HEK293 (cell line): ENCODE measurements around the gene ZNF202.

Experiments used
- CTCF ChIA-PET: fragments of 350-600 bp; formaldehyde crosslinking; extraction: SDS; loops from one replicate; lab custom pipeline; 2021; ENCODE audit warnings: antibody characterized with exemption; lab: Yijun Ruan, JAX
- POLR2A ChIA-PET: fragments of 300-600 bp; formaldehyde crosslinking; extraction: SDS; loops from one replicate; lab custom pipeline; 2020; ENCODE audit warnings: antibody characterized with exemption, inconsistent platforms; lab: Yijun Ruan, JAX
- H3K27ac ChIP-seq: fragments of 200-500 bp; sonication (Bioruptor generic); 2 replicates; pipeline ENCODE4 v1.5.1; 2014; ENCODE audit warnings: low read depth, low read length, control low read depth, inconsistent platforms; ENCODE audit errors: extremely low read depth
- H3K36me3 ChIP-seq, 2 experiments: fragments of 200-500 bp in 1 of 2; sonication (Bioruptor generic) in 1 of 2; 1 replicate in 1 of 2; 2 replicates in 1 of 2; pipeline ENCODE4 v1.5.1; 2014 to 2017; ENCODE audit warnings: inconsistent platforms in 2 of 2, low read length in 2 of 2; ENCODE audit not compliant: control insufficient read depth in 2 of 2, insufficient read depth in 1 of 2
- H3K4me1 ChIP-seq: fragments of 200-500 bp; sonication (Bioruptor generic); 2 replicates; pipeline ENCODE4 v1.5.1; 2014; ENCODE audit warnings: mild to moderate bottlenecking, low read length, inconsistent platforms; ENCODE audit not compliant: control insufficient read depth, insufficient read depth
- H3K4me3 ChIP-seq: 2 replicates; pipeline ENCODE4 v1.5.1; 2011; ENCODE audit warnings: low read depth, mild to moderate bottlenecking, control low read depth, low read length, moderate library complexity
- H3K9me3 ChIP-seq: fragments of 200-500 bp; sonication (Bioruptor generic); 2 replicates; pipeline ENCODE4 v1.5.1; 2014; ENCODE audit warnings: low read depth, low read length, inconsistent platforms; ENCODE audit not compliant: control insufficient read depth, insufficient read depth
- BCL11A ChIP-seq: fragments of 450-650 bp; formaldehyde crosslinking; IDR thresholded peaks from 2 replicates; pipeline ENCODE4 v1.5.1; 2016; ENCODE audit warnings: low read depth, missing biosample characterization, missing genetic modification characterization
- ELK4 ChIP-seq: IDR thresholded peaks from 2 replicates; pipeline ENCODE4 v1.6.1; 2011; ENCODE audit warnings: mild to moderate bottlenecking, low read depth, low read length, borderline replicate concordance
- GLI4 ChIP-seq: fragments of 450-650 bp; formaldehyde crosslinking; IDR thresholded peaks from 2 replicates; pipeline ENCODE4 v1.5.1; 2016; ENCODE audit warnings: missing biosample characterization, missing genetic modification characterization
- HOXA7 ChIP-seq: sonication (generic); formaldehyde crosslinking; IDR thresholded peaks from 2 replicates; pipeline ENCODE4 v1.8.1; 2022; ENCODE audit warnings: missing genetic modification reagents, borderline replicate concordance
- KLF10 ChIP-seq: fragments of 450-650 bp; IDR thresholded peaks from 2 replicates; pipeline ENCODE4 v1.5.1; 2018; ENCODE audit warnings: missing biosample characterization, mild to moderate bottlenecking, missing genetic modification characterization
- SP7 ChIP-seq: fragments of 450-650 bp; formaldehyde crosslinking; IDR thresholded peaks from 2 replicates; pipeline ENCODE4 v1.5.1; 2016; ENCODE audit warnings: missing biosample characterization, missing genetic modification characterization
- ZBTB26 ChIP-seq: fragments of 450-650 bp; formaldehyde crosslinking; optimal IDR thresholded peaks from 2 replicates; pipeline ENCODE3; 2016; ENCODE audit warnings: missing biosample characterization, mild to moderate bottlenecking, missing genetic modification characterization
- ZBTB48 ChIP-seq: fragments of 450-650 bp; formaldehyde crosslinking; IDR thresholded peaks from 2 replicates; pipeline ENCODE4 v1.5.1; 2016; ENCODE audit warnings: missing biosample characterization, missing genetic modification characterization
- ZFP3 ChIP-seq: fragments of 450-650 bp; formaldehyde crosslinking; IDR thresholded peaks from 2 replicates; pipeline ENCODE4 v1.5.1; 2016; ENCODE audit warnings: low read depth, missing biosample characterization, missing genetic modification characterization
- ZNF174 ChIP-seq: fragments of 450-650 bp; formaldehyde crosslinking; IDR thresholded peaks from 2 replicates; pipeline ENCODE4 v1.5.0; 2017; ENCODE audit warnings: missing biosample characterization, mild to moderate bottlenecking, missing genetic modification characterization
- ZNF248 ChIP-seq: fragments of 450-650 bp; formaldehyde crosslinking; IDR thresholded peaks from 2 replicates; pipeline ENCODE4 v1.5.1; 2017; ENCODE audit warnings: missing biosample characterization, missing genetic modification characterization
- ZNF544 ChIP-seq: fragments of 450-650 bp; formaldehyde crosslinking; IDR thresholded peaks from 2 replicates; pipeline ENCODE4 v1.5.0; 2017; ENCODE audit warnings: missing biosample characterization, missing genetic modification characterization
- ZNF555 ChIP-seq: fragments of 450-650 bp; formaldehyde crosslinking; conservative IDR thresholded peaks from 2 replicates; pipeline ENCODE4 v1.5.1; 2017; ENCODE audit warnings: missing biosample characterization, mild to moderate bottlenecking, missing genetic modification characterization, inconsistent platforms
- ZNF558 ChIP-seq: fragments of 450-650 bp; formaldehyde crosslinking; IDR thresholded peaks from 2 replicates; pipeline ENCODE4 v1.5.1; 2016; ENCODE audit warnings: missing biosample characterization, missing genetic modification characterization
- ZNF585B ChIP-seq: fragments of 450-650 bp; formaldehyde crosslinking; IDR thresholded peaks from 2 replicates; pipeline ENCODE4 v1.5.1; 2016; ENCODE audit warnings: missing biosample characterization, missing genetic modification characterization
- ZNF596 ChIP-seq: fragments of 450-650 bp; IDR thresholded peaks from 2 replicates; pipeline ENCODE4 v1.5.0; 2018; ENCODE audit warnings: missing biosample characterization, mild to moderate bottlenecking, missing genetic modification characterization, moderate library complexity
- ZNF701 ChIP-seq: fragments of 450-650 bp; formaldehyde crosslinking; IDR thresholded peaks from 2 replicates; pipeline ENCODE4 v1.5.1; 2016; ENCODE audit warnings: missing biosample characterization, missing genetic modification characterization
- TF ChIP-seq, protein P1 (sequence below): fragments of 450-650 bp; formaldehyde crosslinking; IDR thresholded peaks from 2 replicates; pipeline ENCODE4 v1.5.1; 2016; ENCODE audit warnings: missing biosample characterization, missing genetic modification characterization
- TF ChIP-seq, protein P2 (sequence below): fragments of 450-650 bp; formaldehyde crosslinking; IDR thresholded peaks from 2 replicates; pipeline ENCODE4 v1.5.1; 2016; ENCODE audit warnings: missing biosample characterization, missing genetic modification characterization
- TF ChIP-seq, protein P3 (sequence below): fragments of 450-650 bp; formaldehyde crosslinking; IDR thresholded peaks from 2 replicates; pipeline ENCODE4 v1.5.1; 2016; ENCODE audit warnings: missing biosample characterization, missing genetic modification characterization, borderline replicate concordance
- TF ChIP-seq, protein P4 (sequence below): fragments of 450-650 bp; formaldehyde crosslinking; IDR thresholded peaks from 2 replicates; pipeline ENCODE4 v1.5.1; 2016; ENCODE audit warnings: missing biosample characterization, missing genetic modification characterization

ZNF202 gene

DNA sequence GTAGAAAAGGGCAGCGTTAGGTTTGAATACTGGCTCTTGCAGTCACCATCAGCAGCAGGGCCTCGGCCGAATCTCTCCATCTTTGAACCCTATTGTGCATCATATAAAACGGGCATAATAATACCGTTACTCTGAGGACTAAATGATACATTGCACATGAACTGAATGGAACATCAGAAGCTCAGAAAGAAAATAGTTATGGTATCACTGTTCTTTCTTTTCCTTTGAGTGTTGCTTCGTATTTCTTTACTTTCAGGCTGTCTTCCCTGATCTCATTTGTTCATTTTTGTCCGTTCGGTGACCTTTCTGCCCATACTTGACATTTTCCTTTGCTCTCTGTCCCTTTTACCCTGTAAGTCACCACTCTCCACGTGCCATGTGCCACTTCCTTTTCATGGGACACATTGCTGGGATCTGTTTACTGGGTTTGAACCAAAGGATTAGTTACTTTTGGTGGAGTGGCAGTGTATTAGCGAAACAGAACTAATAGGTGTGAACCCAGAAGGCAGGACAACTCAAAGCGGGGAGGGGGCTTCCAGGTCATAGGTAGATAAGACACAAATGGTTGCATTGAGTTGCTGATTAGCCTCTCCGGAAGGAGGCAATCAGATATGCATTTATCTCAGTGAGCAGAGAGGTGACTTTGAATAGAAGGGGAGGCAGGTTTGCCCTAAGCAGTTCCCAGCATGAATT, 717 bp upstream of the ZNF202 start:
- H3K27ac ChIP-seq, result no peak overlapping the region
- no peaks in the 10 kb centered on the region for H3K9me3 ChIP-seq
- H3K4me1 ChIP-seq, result no peaks in the 10 kb centered on the region
- CTCF ChIA-PET, result interaction anchor here (0.6 to 0.8 kb wide), 2 partner anchors 23 to 327 kb away, joined by 3 to 4 read pairs; no protein-coding TSS in a partner anchor
- POLR2A ChIA-PET, result no interaction called here
- H3K36me3 ChIP-seq, result peaks cover 0 to 29% of the 10 kb centered on the region in 2 experiments; a peak in 1 of 3 replicates
- TF ChIP-seq, protein P1, sequence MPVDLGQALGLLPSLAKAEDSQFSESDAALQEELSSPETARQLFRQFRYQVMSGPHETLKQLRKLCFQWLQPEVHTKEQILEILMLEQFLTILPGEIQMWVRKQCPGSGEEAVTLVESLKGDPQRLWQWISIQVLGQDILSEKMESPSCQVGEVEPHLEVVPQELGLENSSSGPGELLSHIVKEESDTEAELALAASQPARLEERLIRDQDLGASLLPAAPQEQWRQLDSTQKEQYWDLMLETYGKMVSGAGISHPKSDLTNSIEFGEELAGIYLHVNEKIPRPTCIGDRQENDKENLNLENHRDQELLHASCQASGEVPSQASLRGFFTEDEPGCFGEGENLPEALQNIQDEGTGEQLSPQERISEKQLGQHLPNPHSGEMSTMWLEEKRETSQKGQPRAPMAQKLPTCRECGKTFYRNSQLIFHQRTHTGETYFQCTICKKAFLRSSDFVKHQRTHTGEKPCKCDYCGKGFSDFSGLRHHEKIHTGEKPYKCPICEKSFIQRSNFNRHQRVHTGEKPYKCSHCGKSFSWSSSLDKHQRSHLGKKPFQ, result no peak
- TF ChIP-seq ELK4 (no peak), ZNF555 (no peak), ZNF174 (tag by site-specific recombination) (no peak)
- peak overlapping the region; percentile 97 for H3K4me3 ChIP-seq

- ChIA-PET CTCF (interaction anchor here (0.6 kb wide), 2 partner anchors 28 to 477 kb away, joined by 3 read pairs; no protein-coding TSS in a partner anchor), POLR2A (no interaction called here)
- H3K27ac ChIP-seq, result no peak overlapping the region; the same call in 1 of the 2 replicates
- H3K9me3 ChIP-seq, result no peaks in the 10 kb centered on the region
- H3K4me1 ChIP-seq, result no peaks in the 10 kb centered on the region
- TF ChIP-seq, protein P2, sequence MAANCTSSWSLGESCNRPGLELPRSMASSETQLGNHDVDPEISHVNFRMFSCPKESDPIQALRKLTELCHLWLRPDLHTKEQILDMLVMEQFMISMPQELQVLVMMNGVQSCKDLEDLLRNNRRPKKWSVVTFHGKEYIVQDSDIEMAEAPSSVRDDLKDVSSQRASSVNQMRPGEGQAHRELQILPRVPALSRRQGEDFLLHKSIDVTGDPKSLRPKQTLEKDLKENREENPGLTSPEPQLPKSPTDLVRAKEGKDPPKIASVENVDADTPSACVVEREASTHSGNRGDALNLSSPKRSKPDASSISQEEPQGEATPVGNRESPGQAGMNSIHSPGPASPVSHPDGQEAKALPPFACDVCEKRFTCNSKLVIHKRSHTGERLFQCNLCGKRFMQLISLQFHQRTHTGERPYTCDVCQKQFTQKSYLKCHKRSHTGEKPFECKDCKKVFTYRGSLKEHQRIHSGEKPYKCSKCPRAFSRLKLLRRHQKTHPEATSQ, result no peak
- TF ChIP-seq ZNF585B (tag by site-specific recombination) (no peak), ZNF248 (tag by site-specific recombination) (no peak), BCL11A (tag by site-specific recombination) (no peak), ZBTB48 (tag by site-specific recombination) (no peak), ZFP3 (tag by site-specific recombination) (no peak), KLF10 (tag by site-specific recombination) (no peak), HOXA7 (no peak), ZNF596 (tag by site-specific recombination) (no peak), ZNF701 (no peak), GLI4 (tag by site-specific recombination) (no peak), SP7 (tag by site-specific recombination) (no peak), ZNF558 (no peak), ZBTB26 (no peak), ZNF544 (tag by site-specific recombination) (no peak)
- TF ChIP-seq, protein P3, sequence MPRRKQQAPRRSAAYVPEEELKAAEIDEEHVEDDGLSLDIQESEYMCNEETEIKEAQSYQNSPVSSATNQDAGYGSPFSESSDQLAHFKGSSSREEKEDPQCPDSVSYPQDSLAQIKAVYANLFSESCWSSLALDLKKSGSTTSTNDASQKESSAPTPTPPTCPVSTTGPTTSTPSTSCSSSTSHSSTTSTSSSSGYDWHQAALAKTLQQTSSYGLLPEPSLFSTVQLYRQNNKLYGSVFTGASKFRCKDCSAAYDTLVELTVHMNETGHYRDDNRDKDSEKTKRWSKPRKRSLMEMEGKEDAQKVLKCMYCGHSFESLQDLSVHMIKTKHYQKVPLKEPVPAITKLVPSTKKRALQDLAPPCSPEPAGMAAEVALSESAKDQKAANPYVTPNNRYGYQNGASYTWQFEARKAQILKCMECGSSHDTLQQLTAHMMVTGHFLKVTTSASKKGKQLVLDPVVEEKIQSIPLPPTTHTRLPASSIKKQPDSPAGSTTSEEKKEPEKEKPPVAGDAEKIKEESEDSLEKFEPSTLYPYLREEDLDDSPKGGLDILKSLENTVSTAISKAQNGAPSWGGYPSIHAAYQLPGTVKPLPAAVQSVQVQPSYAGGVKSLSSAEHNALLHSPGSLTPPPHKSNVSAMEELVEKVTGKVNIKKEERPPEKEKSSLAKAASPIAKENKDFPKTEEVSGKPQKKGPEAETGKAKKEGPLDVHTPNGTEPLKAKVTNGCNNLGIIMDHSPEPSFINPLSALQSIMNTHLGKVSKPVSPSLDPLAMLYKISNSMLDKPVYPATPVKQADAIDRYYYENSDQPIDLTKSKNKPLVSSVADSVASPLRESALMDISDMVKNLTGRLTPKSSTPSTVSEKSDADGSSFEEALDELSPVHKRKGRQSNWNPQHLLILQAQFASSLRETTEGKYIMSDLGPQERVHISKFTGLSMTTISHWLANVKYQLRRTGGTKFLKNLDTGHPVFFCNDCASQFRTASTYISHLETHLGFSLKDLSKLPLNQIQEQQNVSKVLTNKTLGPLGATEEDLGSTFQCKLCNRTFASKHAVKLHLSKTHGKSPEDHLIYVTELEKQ (tag by site-specific recombination), result no peak
- TF ChIP-seq, protein P4, sequence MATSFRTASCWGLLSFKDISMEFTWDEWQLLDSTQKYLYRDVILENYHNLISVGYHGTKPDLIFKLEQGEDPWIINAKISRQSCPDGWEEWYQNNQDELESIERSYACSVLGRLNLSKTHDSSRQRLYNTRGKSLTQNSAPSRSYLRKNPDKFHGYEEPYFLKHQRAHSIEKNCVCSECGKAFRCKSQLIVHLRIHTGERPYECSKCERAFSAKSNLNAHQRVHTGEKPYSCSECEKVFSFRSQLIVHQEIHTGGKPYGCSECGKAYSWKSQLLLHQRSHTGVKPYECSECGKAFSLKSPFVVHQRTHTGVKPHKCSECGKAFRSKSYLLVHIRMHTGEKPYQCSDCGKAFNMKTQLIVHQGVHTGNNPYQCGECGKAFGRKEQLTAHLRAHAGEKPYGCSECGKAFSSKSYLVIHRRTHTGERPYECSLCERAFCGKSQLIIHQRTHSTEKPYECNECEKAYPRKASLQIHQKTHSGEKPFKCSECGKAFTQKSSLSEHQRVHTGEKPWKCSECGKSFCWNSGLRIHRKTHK (tag by site-specific recombination), result no peak
- peaks cover 0 to 42% of the 10 kb centered on the region in 2 experiments; a peak in 1 of 3 replicates for H3K36me3 ChIP-seq
- H3K4me3 ChIP-seq, result peak overlapping the region; percentile 97
Measured at GRCh38 chr11:123740787-123741158, 687 bp downstream of the ZNF202 start.
